Bronchial epithelial cell (primary cell): ENCODE results near the gene ABCD3. TPM values are rescaled to one million over a fixed set of nuclear protein-coding genes. Genes with fewer than 3 reads are reported as not detected.

Source experiments
- total RNA-seq: library from RNA; depleted of rRNA; stranded (reverse); fragments of >200 nt; gene quantifications from 2 replicates; pipeline ENCODE4 v1.2.1, GENCODE V29; 2014

ABCD3 gene
- total RNA-seq, 1 donor from 2014 or later, result 29.2 TPM

Other genes with a start within 250 kb of the ABCD3 start
- gene ARHGAP29, start 180.8 kb upstream of the ABCD3 start, total RNA-seq, result 7.9 and 18.3 TPM in 2 replicates
- gene F3, start 123.4 kb downstream of the ABCD3 start, total RNA-seq, result 326 and 618 TPM in 2 replicates